NCI-H748 (cell line): Measurements from ENCODE around the gene DNM1.
A peak's percentile ranks its signal among the peaks of the same experiment; 100 is the strongest.

Source experiments
- DNase-seq: peaks from one replicate; lab custom pipeline; 2025; ENCODE audit not compliant: unreplicated experiment; lab: John Stamatoyannopoulos, UW

Gene DNM1

GRCh38 chr9:128204858-128205257, 1.7 kb downstream of the DNM1 start:
- DNase-seq = no peak

GRCh38 chr9:128205296-128205944, 2.2 kb downstream of the DNM1 start:
- no peak for DNase-seq

- no peak for DNase-seq
These were observed 3.3 kb downstream of the DNM1 start for GRCh38 chr9:128206484-128206883.

GRCh38 chr9:128206916-128207910, 4.0 kb downstream of the DNM1 start:
- no peak for DNase-seq

GRCh38 chr9:128208386-128208785, 5.2 kb downstream of the DNM1 start:
- DNase-seq = no peak

- no peak for DNase-seq
These were observed 5.9 kb downstream of the DNM1 start for GRCh38 chr9:128208946-128209669.

GRCh38 chr9:128211186-128211980, 8.2 kb downstream of the DNM1 start:
- no peak for DNase-seq

- no peak for DNase-seq
These were observed 8.8 kb downstream of the DNM1 start for GRCh38 chr9:128211981-128212281.

- DNase-seq = no peak
These were observed 10.7 kb downstream of the DNM1 start for GRCh38 chr9:128213746-128214497.

GRCh38 chr9:128214571-128215490, 11.7 kb downstream of the DNM1 start:
- no peak for DNase-seq

- DNase-seq = no peak
These were observed 12.6 kb downstream of the DNM1 start for GRCh38 chr9:128215491-128216409.

- DNase-seq = no peak
These were observed 13.8 kb downstream of the DNM1 start for GRCh38 chr9:128216781-128217553.

GRCh38 chr9:128218172-128218517, 15.0 kb downstream of the DNM1 start:
- no peak for DNase-seq

- DNase-seq = peak; percentile 96
These were observed 15.6 kb downstream of the DNM1 start for GRCh38 chr9:128218518-128219389.

- no peak for DNase-seq
These were observed 16.7 kb downstream of the DNM1 start for GRCh38 chr9:128219831-128220230.

GRCh38 chr9:128222026-128222425, 18.8 kb downstream of the DNM1 start:
- DNase-seq = no peak
